ENCODE results near the gene HORMAD2.
"Not testable (repeated sequence)": the region's sequence is repeated elsewhere in the genome, so short reads cannot be mapped to it uniquely, and the experiment has no call there.

Gene HORMAD2

DNA sequence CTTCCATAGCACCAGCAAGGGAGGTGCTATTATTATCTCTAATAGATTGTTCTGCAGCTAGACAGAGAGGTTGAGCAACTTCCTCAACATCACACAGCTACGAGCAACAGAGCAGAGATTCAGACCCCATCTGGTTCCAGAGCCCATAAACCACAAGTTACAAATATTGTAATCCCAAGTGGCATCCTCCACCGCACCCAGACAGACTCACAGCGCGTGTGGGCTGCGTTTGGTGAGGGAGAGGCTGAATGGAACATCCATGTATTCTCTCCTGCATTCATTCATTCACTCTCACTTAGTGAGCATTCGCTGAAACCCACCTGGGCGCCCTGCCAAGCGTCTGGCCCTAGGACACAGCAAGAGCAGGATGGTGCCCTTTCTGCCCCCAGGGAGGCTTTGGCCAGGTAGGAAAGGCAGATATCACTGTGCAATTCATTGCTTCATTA is 132.8 kb downstream of the HORMAD2 start:
- no peak overlapping the region for H4K8ac ChIP-seq (ENCODE audit: low read depth, low read length)
- H3K36me3 ChIP-seq (ENCODE audit: control insufficient read depth in 1 of 2, insufficient read depth in 2 of 2, low read length in 2 of 2): no peaks in the 10 kb centered on the region
- no peak overlapping the region for H3K27ac ChIP-seq (ENCODE audit: low read depth, low read length)
- no peaks in the 10 kb centered on the region for H3K79me2 ChIP-seq (ENCODE audit: control insufficient read depth, insufficient read depth, low read length, poor library complexity)
- H3K18ac ChIP-seq (ENCODE audit: low read length): no peak overlapping the region
- H2AK5ac ChIP-seq (ENCODE audit: low read length): no peak overlapping the region
- H3K4me2 ChIP-seq (ENCODE audit: low read length): no peak overlapping the region
- H3K4me1 ChIP-seq (ENCODE audit: control insufficient read depth in 1 of 2, insufficient read depth in 2 of 2, low read length in 2 of 2): peaks cover 18 to 19% of the 10 kb centered on the region in 2 experiments
- no peak overlapping the region for H3K9ac ChIP-seq (ENCODE audit: low read length)
- peak overlapping the region; percentile 6 for H3K14ac ChIP-seq (ENCODE audit: low read length)
- peak; percentile 6 to 17 for DNase-seq
- H4K91ac ChIP-seq (ENCODE audit: low read depth, low read length): no peak overlapping the region
- no peak overlapping the region for H2BK12ac ChIP-seq (ENCODE audit: low read length)
- H3K27me3 ChIP-seq (ENCODE audit: insufficient read depth, low read length): no peaks in the 10 kb centered on the region
- no peak overlapping the region for H3K23ac ChIP-seq (ENCODE audit: low read length)
- no CpG with 5 or more reads among the region's 8 CpGs for WGBS (ENCODE audit: extremely low coverage, insufficient coverage, insufficient read length)
- H3K4ac ChIP-seq (ENCODE audit: low read depth, low read length): no peak overlapping the region
- H4K12ac ChIP-seq (ENCODE audit: low read depth, low read length): no peak overlapping the region
- no peak overlapping the region for H2BK120ac ChIP-seq (ENCODE audit: insufficient read depth, low read length, poor library complexity)
- H3K79me1 ChIP-seq (ENCODE audit: low read length): peaks cover 7% of the 10 kb centered on the region
- no peak overlapping the region for H2BK5ac ChIP-seq (ENCODE audit: low read depth, low read length, poor library complexity)
- H2AFZ ChIP-seq (ENCODE audit: insufficient read depth, low read length, poor library complexity): no peak overlapping the region
- no peaks in the 10 kb centered on the region for H3K9me3 ChIP-seq (ENCODE audit: insufficient read depth, low read depth, low read length)
- H3K4me3 ChIP-seq (ENCODE audit: low read depth, low read length): no peak overlapping the region

DNA sequence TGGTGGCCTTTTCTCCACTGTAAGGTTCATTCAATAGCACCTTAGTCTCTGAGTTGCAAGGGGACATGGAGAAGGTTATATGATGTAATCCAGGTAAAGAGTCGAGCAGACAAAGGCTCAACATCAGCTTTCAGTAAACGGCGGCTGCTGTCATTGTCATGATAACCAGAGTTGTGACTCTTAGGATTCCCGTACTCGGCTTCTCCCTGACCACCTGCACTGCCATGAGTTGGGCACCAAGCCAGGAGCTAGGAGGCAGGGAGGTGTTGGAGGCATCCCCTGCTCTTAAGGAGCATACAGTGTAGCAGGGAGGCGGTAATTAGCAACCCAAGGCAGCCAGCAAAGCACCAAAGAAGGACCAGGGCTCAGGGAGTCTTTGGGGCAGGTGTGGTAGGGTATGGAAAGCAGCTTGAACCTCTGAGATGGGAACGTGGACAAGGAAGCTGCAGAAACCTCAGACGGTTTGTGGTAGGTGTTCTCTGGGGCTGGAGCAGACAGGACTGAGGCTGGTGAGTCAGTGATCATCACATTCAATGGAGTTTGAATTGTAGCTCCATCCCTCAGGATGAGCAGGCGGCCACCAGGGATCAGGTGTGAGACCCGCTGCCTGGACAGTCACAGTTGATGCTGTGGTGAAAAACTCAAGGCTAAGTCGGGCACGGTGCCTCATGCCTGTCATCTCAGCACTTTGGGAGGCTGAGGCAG is 134.6 kb downstream of the HORMAD2 start:
- no peak overlapping the region for H3K4me3 ChIP-seq (ENCODE audit: low read depth, low read length)
- H3K36me3 ChIP-seq (ENCODE audit: control insufficient read depth in 1 of 2, insufficient read depth in 2 of 2, low read length in 2 of 2): no peaks in the 10 kb centered on the region
- no peak overlapping the region for H4K12ac ChIP-seq (ENCODE audit: low read depth, low read length)
- H4K8ac ChIP-seq (ENCODE audit: low read depth, low read length): no peak overlapping the region
- H3K79me2 ChIP-seq (ENCODE audit: control insufficient read depth, insufficient read depth, low read length, poor library complexity): no peaks in the 10 kb centered on the region
- H3K27me3 ChIP-seq (ENCODE audit: insufficient read depth, low read length): no peaks in the 10 kb centered on the region
- WGBS (ENCODE audit: extremely low coverage, insufficient coverage, insufficient read length): no CpG with 5 or more reads among the region's 12 CpGs
- no peak overlapping the region for H2BK12ac ChIP-seq (ENCODE audit: low read length)
- no peak overlapping the region for H2BK120ac ChIP-seq (ENCODE audit: insufficient read depth, low read length, poor library complexity)
- no peak overlapping the region for H3K23ac ChIP-seq (ENCODE audit: low read length)
- no peaks in the 10 kb centered on the region for H3K9me3 ChIP-seq (ENCODE audit: insufficient read depth, low read depth, low read length)
- no peak overlapping the region for H3K4me2 ChIP-seq (ENCODE audit: low read length)
- no peak overlapping the region for H2AK5ac ChIP-seq (ENCODE audit: low read length)
- no peak overlapping the region for H3K18ac ChIP-seq (ENCODE audit: low read length)
- H3K14ac ChIP-seq (ENCODE audit: low read length): no peak overlapping the region
- H2BK5ac ChIP-seq (ENCODE audit: low read depth, low read length, poor library complexity): no peak overlapping the region
- peaks cover 5% of the 10 kb centered on the region for H3K79me1 ChIP-seq (ENCODE audit: low read length)
- H3K4me1 ChIP-seq (ENCODE audit: control insufficient read depth in 1 of 2, insufficient read depth in 2 of 2, low read length in 2 of 2): peaks cover 11 to 12% of the 10 kb centered on the region in 2 experiments
- H3K9ac ChIP-seq (ENCODE audit: low read length): no peak overlapping the region
- no peak overlapping the region for H4K91ac ChIP-seq (ENCODE audit: low read depth, low read length)
- H2AFZ ChIP-seq (ENCODE audit: insufficient read depth, low read length, poor library complexity): no peak overlapping the region
- H3K4ac ChIP-seq (ENCODE audit: low read depth, low read length): no peak overlapping the region
- DNase-seq: no peak
- H3K27ac ChIP-seq (ENCODE audit: low read depth, low read length): no peak overlapping the region

DNA sequence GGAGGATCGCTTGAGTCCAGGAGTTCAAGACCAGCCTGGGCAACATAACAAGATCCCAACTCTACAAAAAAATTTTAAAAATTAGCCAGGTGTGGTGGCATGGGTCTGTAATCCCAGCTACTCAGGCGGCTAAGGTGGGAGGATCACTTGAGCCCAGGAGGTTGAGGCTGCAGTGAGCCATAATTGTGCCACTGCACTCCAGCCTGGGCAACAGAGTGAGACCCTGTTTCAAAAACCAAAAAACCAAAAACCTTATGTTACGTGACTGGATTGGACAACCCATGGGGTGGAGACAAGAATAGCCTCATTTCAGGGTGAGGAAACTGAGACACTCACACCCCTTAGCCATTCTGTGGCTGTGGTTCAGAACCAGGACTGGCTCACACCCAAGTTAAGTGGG is 136.0 kb downstream of the HORMAD2 start:
- not testable (repeated sequence) for H2AFZ ChIP-seq (ENCODE audit: insufficient read depth, low read length, poor library complexity); H3K79me1 ChIP-seq (ENCODE audit: low read length); H3K27ac ChIP-seq (ENCODE audit: low read depth, low read length); H3K9ac ChIP-seq (ENCODE audit: low read length); H3K14ac ChIP-seq (ENCODE audit: low read length); H3K79me2 ChIP-seq (ENCODE audit: control insufficient read depth, insufficient read depth, low read length, poor library complexity); H2AK5ac ChIP-seq (ENCODE audit: low read length); H3K18ac ChIP-seq (ENCODE audit: low read length); H3K23ac ChIP-seq (ENCODE audit: low read length); H2BK120ac ChIP-seq (ENCODE audit: insufficient read depth, low read length, poor library complexity); H3K4me2 ChIP-seq (ENCODE audit: low read length); H4K8ac ChIP-seq (ENCODE audit: low read depth, low read length); H3K27me3 ChIP-seq (ENCODE audit: insufficient read depth, low read length); H2BK12ac ChIP-seq (ENCODE audit: low read length); H3K4me1 ChIP-seq (ENCODE audit: control insufficient read depth in 1 of 2, insufficient read depth in 2 of 2, low read length in 2 of 2); H2BK5ac ChIP-seq (ENCODE audit: low read depth, low read length, poor library complexity); H3K4me3 ChIP-seq (ENCODE audit: low read depth, low read length); H3K4ac ChIP-seq (ENCODE audit: low read depth, low read length); DNase-seq; H4K91ac ChIP-seq (ENCODE audit: low read depth, low read length); H3K9me3 ChIP-seq (ENCODE audit: insufficient read depth, low read depth, low read length); H3K36me3 ChIP-seq (ENCODE audit: control insufficient read depth in 1 of 2, insufficient read depth in 2 of 2, low read length in 2 of 2); H4K12ac ChIP-seq (ENCODE audit: low read depth, low read length)
- WGBS (ENCODE audit: extremely low coverage, insufficient coverage, insufficient read length): no CpG with 5 or more reads among the region's 3 CpGs

DNA sequence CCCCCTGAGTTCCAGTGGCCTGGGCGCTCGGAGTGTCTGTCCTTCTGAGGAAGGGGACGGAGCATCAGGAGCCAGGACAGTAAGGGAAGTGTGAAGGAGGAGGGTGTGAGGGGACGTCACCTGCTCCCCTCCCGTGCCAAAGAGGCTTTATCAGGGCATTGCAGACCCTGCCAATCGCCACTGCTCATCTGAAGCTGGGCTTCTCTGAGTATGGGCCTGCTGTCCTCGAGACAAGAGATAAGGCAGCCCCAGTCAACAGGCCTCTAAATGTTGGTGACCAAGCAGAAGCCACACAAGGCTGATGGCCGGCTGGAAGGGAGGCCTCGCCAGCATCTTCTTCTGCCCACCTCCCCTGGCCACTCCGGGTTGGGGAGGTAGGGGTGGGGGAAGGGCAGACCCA is 136.4 kb downstream of the HORMAD2 start:
- H3K14ac ChIP-seq (ENCODE audit: low read length): peak overlapping the region; percentile 6
- WGBS (ENCODE audit: extremely low coverage, insufficient coverage, insufficient read length): no CpG with 5 or more reads among the region's 10 CpGs
- no peak overlapping the region for H3K9ac ChIP-seq (ENCODE audit: low read length)

More for the DNA sequence above, 136.4 kb downstream of the HORMAD2 start:
- Histone ChIP-seq H3K79me2 (ENCODE audit: control insufficient read depth, insufficient read depth, low read length, poor library complexity) (no peaks in the 10 kb centered on the region), H2BK12ac (ENCODE audit: low read length) (no peak overlapping the region), H3K27ac (ENCODE audit: low read depth, low read length) (no peak overlapping the region), H3K27me3 (ENCODE audit: insufficient read depth, low read length) (no peaks in the 10 kb centered on the region), H2BK120ac (ENCODE audit: insufficient read depth, low read length, poor library complexity) (no peak overlapping the region), H3K79me1 (ENCODE audit: low read length) (no peaks in the 10 kb centered on the region), H3K4me1 (ENCODE audit: control insufficient read depth in 1 of 2, insufficient read depth in 2 of 2, low read length in 2 of 2) (peaks cover 3 to 4% of the 10 kb centered on the region in 2 experiments), H4K8ac (ENCODE audit: low read depth, low read length) (no peak overlapping the region), H3K4ac (ENCODE audit: low read depth, low read length) (no peak overlapping the region), H3K9me3 (ENCODE audit: insufficient read depth, low read depth, low read length) (peaks cover 2% of the 10 kb centered on the region), H4K91ac (ENCODE audit: low read depth, low read length) (no peak overlapping the region), H3K4me2 (ENCODE audit: low read length) (no peak overlapping the region), H2AFZ (ENCODE audit: insufficient read depth, low read length, poor library complexity) (no peak overlapping the region), H4K12ac (ENCODE audit: low read depth, low read length) (no peak overlapping the region), H3K36me3 (ENCODE audit: control insufficient read depth in 1 of 2, insufficient read depth in 2 of 2, low read length in 2 of 2) (no peaks in the 10 kb centered on the region), H2AK5ac (ENCODE audit: low read length) (no peak overlapping the region), H2BK5ac (ENCODE audit: low read depth, low read length, poor library complexity) (no peak overlapping the region), H3K18ac (ENCODE audit: low read length) (no peak overlapping the region), H3K23ac (ENCODE audit: low read length) (no peak overlapping the region), H3K4me3 (ENCODE audit: low read depth, low read length) (no peak overlapping the region)
- DNase-seq: no peak

Measured in trophoblast cell (in vitro differentiated cells and primary cell).